Calu3 (cell line): ENCODE measurements around the gene WAC. TPM values are rescaled to one million over a fixed set of nuclear protein-coding genes. Genes with fewer than 3 reads are reported as not detected.
"Not testable (repeated sequence)": the region's sequence is repeated elsewhere in the genome, so short reads cannot be mapped to it uniquely, and the experiment has no call there.

ENCODE experiments used
- BruUV-seq: library from RNA; stranded (reverse); fragments of 400-500 nt; replicated peaks from 2 replicates; lab custom pipeline; 2021; lab: Mats Ljungman, UMichigan
- CTCF ChIA-PET: fragments of 300-600 bp; sonication (Branson Sonifier 250); formaldehyde crosslinking; loops from one replicate; lab custom pipeline; 2022; ENCODE audit warnings: antibody characterized with exemption; lab: Charles Lee
- DNase-seq: peaks from one replicate; pipeline ENCODE4 v3.0.0; 2022
- H3K27ac Mint-ChIP-seq: one replicate; pipeline ENCODE4 v1.8.0; 2022; ENCODE audit warnings: mixed read lengths; ENCODE audit not compliant: unreplicated experiment
- H3K27me3 Mint-ChIP-seq: one replicate; pipeline ENCODE4 v1.8.0; 2022; ENCODE audit warnings: mixed read lengths; ENCODE audit not compliant: unreplicated experiment
- H3K36me3 Mint-ChIP-seq: one replicate; pipeline ENCODE4 v1.8.0; 2022; ENCODE audit warnings: mild to moderate bottlenecking, moderate library complexity, mixed read lengths; ENCODE audit not compliant: insufficient read depth, unreplicated experiment
- H3K4me1 Mint-ChIP-seq: one replicate; pipeline ENCODE4 v1.8.0; 2022; ENCODE audit warnings: mild to moderate bottlenecking, low read depth, mixed read lengths; ENCODE audit not compliant: unreplicated experiment
- H3K4me3 Mint-ChIP-seq: one replicate; pipeline ENCODE4 v1.8.0; 2022; ENCODE audit warnings: mild to moderate bottlenecking, low read depth, moderate library complexity, mixed read lengths; ENCODE audit not compliant: unreplicated experiment
- H3K9me3 Mint-ChIP-seq: one replicate; pipeline ENCODE4 v1.8.0; 2022; ENCODE audit warnings: low read depth, mixed read lengths; ENCODE audit not compliant: unreplicated experiment
- intact Hi-C: fragments of 100-400 bp; cut with micrococcal nuclease; formaldehyde crosslinking; loops from one replicate; pipeline ENCODE4 v1.10.0; 2022; ENCODE audit not compliant: unreplicated experiment
- total RNA-seq: library from RNA; stranded (reverse); gene quantifications from 2 replicates; pipeline ENCODE4 v1.2.3, GENCODE V29; 2022
- TF ChIP-seq, protein P1 (sequence below): fragments of 200-600 bp; IDR thresholded peaks from one replicate; pipeline ENCODE4 v1.8.0; 2022; ENCODE audit warnings: antibody characterized with exemption; ENCODE audit not compliant: unreplicated experiment

WAC gene
- total RNA-seq, 1 experiment from 2014 or later: 127 TPM

DNA sequence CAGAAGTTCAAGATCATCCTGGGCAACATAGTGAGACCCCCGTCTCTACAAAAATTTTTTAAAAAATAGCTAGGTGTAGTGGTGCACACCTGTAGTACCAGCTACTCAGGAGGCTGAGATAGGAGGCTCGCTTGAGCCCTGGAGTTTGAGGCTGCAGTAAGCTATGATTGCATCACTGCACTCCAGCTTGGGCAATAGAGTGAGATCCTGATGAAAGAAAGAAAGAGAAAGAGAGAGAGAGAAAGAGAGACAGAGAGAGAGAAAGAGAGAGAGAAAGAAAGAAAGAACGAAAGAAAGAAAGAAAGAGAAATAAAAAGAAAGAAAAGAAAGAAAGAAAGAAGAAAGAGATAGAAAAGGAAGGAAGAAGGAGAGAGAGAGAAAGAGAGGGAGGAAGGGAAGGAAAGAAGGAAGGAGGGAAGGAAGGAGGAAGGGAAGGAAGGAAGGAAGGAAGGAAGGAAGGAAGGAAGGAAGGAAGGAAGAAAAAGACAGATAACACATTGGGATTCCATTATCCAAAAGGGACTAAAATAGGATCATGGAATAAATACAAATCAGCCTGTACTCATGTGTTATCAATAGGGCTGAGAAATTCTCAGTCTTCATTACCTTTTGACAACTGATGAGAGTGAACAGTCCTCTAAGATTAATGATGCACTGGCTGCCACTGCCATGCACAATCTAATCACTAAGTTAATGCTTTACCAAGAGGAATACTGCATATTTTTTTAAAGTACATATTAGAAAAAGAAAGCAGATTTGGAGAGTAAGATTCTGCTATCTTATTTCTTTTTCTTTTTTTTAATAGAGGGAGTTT lies 35.4 kb upstream of the WAC start:
- H3K4me3 Mint-ChIP-seq: no peak overlapping the region
- TF ChIP-seq, protein P1, sequence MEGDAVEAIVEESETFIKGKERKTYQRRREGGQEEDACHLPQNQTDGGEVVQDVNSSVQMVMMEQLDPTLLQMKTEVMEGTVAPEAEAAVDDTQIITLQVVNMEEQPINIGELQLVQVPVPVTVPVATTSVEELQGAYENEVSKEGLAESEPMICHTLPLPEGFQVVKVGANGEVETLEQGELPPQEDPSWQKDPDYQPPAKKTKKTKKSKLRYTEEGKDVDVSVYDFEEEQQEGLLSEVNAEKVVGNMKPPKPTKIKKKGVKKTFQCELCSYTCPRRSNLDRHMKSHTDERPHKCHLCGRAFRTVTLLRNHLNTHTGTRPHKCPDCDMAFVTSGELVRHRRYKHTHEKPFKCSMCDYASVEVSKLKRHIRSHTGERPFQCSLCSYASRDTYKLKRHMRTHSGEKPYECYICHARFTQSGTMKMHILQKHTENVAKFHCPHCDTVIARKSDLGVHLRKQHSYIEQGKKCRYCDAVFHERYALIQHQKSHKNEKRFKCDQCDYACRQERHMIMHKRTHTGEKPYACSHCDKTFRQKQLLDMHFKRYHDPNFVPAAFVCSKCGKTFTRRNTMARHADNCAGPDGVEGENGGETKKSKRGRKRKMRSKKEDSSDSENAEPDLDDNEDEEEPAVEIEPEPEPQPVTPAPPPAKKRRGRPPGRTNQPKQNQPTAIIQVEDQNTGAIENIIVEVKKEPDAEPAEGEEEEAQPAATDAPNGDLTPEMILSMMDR: no peak
- no peaks in the 10 kb centered on the region for H3K9me3 Mint-ChIP-seq
- DNase-seq: no peak
- no peaks in the 10 kb centered on the region for H3K27me3 Mint-ChIP-seq
- intact Hi-C loops: no loop called here
- CTCF ChIA-PET: no interaction called here
- no peaks in the 10 kb centered on the region for H3K36me3 Mint-ChIP-seq
- no TSS peak for BruUV-seq
- H3K27ac Mint-ChIP-seq: no peak overlapping the region
- H3K4me1 Mint-ChIP-seq: peaks cover 25% of the 10 kb centered on the region

DNA sequence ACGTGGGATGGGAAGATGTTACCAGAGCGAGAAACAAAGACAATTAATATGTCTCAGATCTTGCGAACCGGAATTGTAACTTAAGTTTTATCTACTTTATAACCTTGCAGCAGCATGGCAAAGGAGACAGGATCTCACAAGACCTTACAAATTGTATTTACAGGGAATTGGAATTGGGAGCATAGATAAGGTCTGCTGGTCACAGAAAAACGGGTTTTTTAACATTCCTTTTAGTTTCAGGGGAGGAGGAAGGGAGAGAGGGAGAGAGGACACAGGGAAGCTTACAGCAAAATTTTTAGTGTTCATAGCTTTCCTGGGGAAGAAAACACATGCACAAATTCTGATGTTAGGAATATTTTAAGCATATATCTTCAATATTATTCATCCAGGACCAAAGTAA lies 32.7 kb upstream of the WAC start:
- not testable (repeated sequence) for H3K27ac Mint-ChIP-seq, DNase-seq, BruUV-seq, H3K27me3 Mint-ChIP-seq, H3K36me3 Mint-ChIP-seq, H3K9me3 Mint-ChIP-seq, H3K4me3 Mint-ChIP-seq
- CTCF ChIA-PET: interaction anchor here (1.3 kb wide), 1 partner anchor 11 kb away, joined by 4 read pairs; no protein-coding TSS in a partner anchor
- H3K4me1 Mint-ChIP-seq: peaks cover 25% of the 10 kb centered on the region
- intact Hi-C loops: loop anchor here (10.0 kb wide), 1 partner anchor 65 kb away; no protein-coding TSS in a partner anchor

DNA sequence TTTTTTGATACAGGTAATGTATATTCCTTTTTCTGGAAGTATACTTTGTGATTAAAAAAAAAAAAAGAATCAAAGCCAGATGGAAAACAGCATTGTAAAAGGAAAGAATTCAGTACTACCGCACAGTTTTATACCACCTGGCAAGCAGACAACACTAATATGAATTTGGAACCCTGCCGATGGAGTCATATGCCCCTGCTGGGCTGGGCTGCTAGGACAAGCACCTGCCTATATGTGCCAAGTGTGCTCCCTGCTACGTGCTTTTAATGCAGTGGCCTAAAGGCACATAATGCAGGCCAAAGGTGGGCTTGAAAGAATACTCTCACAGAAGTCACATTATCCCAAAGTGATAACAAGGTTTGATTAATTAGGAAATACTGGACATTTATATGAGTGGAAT lies 29.8 kb upstream of the WAC start:
- CTCF ChIA-PET: interaction anchor here (0.6 kb wide), 1 partner anchor 189 kb away, joined by 3 read pairs; no protein-coding TSS in a partner anchor
- Mint-ChIP-seq H3K27me3 (no peaks in the 10 kb centered on the region), H3K36me3 (no peaks in the 10 kb centered on the region), H3K9me3 (no peaks in the 10 kb centered on the region), H3K4me3 (no peak overlapping the region), H3K4me1 (peaks cover 8% of the 10 kb centered on the region), H3K27ac (no peak overlapping the region)
- intact Hi-C loops: loop anchor here (10.0 kb wide), 1 partner anchor 68 kb away; no protein-coding TSS in a partner anchor
- TF ChIP-seq, protein P1: no peak
- BruUV-seq: no TSS peak
- DNase-seq: peak; percentile 16

DNA sequence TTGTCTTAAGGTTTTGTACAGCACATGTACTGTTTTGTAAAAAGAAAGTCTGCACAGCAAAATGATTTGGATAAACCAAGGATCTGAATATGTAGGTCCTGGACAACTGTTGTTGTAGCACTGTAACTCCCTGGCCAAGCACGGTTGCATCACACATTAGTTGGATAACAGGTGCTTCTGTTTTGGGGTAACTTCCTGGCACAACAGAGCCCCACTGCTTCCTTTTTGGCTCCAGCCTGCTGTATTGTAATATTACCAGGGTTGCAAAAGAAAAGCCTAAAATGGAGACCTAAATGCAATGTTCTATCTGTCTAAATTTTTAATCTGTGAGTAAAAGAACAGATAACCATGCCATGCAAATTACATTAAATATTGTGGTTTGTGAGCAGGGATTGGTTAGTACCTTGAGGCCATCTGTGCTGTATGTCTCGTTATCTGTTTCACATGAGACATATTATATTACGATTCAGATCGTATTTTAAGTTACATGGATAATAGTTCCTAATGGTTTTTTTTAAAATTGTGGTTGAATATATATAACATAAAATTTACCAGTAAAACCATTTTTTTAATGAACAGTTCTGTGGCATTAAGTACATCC lies 27.5 kb upstream of the WAC start:
- CTCF ChIA-PET: no interaction called here
- Mint-ChIP-seq H3K36me3 (no peaks in the 10 kb centered on the region), H3K9me3 (no peaks in the 10 kb centered on the region), H3K4me3 (no peak overlapping the region), H3K27ac (no peak overlapping the region), H3K27me3 (no peaks in the 10 kb centered on the region), H3K4me1 (no peaks in the 10 kb centered on the region)
- no TSS peak for BruUV-seq
- no peak for DNase-seq
- TF ChIP-seq, protein P1: no peak
- intact Hi-C loops: loop anchor here (10.0 kb wide), 1 partner anchor 71 kb away; no protein-coding TSS in a partner anchor
